Stimulated activated CD4-positive, alpha-beta T cell treated with anti-CD3 and anti-CD28 coated beads, Interleukin-1b, Interleukin-23, amount 100 ng/mL, for 48 hours (primary cell): ENCODE results near the gene NOS1AP.

Source experiments
- DNase-seq: peaks from one replicate; pipeline ENCODE4 v3.0.0-alpha.2; 2020

Gene NOS1AP

GRCh38 chr1:162091681-162092524 is 22.4 kb downstream of the NOS1AP start:
- no peak for DNase-seq

- DNase-seq = no peak
These were observed 23.6 kb downstream of the NOS1AP start for GRCh38 chr1:162093095-162093494.

DNA sequence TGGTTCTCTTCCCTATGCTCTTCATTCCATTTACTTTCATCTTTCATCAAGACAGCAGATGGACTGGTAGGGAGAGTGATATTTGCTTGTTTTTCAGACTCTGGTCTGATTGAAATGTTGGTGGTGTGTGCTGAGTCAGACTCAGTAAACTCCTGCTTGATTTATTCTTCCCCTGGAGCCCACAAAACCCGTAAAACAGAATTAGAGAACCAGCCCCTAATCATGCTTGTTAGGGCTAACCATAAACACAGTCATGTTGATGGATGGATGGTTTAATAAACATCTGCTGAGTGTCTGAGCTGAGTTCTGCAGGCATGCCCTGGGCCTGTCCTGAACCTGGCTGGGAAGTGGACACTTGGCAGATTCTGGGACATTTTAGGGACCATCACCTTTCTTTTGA is 24.8 kb downstream of the NOS1AP start:
- no peak for DNase-seq

- DNase-seq = no peak
These were observed 25.2 kb downstream of the NOS1AP start for GRCh38 chr1:162094723-162095122.

- DNase-seq = no peak
These were observed 38.4 kb downstream of the NOS1AP start for GRCh38 chr1:162107911-162108310.

DNA sequence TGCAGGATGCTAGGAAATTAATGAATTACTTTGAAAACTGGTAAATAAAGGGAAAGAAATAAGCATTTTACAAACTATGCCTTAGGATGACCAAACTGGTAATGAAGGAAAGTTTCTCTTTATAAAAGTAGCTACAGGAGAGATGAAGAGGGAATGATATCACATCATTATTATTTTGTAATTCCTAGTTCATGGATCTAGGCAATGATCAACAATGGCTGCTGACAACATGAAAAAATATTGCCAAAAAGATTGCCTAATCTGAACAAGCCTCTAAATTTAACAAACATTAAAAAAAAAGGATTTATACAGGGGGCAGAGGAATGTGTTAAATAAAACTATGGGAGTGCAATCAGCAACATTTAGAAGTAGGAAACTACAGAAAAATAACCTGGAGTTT is 38.9 kb downstream of the NOS1AP start:
- no peak for DNase-seq

GRCh38 chr1:162110910-162111309 is 41.4 kb downstream of the NOS1AP start:
- DNase-seq = no peak

DNA sequence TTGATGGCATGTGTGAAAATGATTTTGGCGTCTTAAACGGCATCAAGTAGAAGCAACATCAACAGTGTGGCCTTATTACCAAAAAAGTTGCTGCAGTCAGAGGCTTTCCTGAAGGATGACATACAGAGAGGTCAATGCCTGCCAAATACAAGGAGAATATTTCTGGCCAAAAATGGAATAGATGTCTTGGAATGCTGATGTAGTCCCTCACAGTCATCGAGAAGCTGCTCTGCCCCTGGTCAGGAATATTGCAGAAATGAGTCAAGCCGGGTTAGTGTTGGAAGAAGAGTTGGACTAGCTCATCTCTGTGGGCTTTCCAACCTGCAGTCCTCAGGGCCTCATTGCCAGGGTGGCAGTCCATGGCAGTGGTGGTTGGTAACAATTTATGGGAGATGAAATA is 42.1 kb downstream of the NOS1AP start:
- no peak for DNase-seq

- DNase-seq = no peak
These were observed 43.9 kb downstream of the NOS1AP start for GRCh38 chr1:162113419-162113818.

GRCh38 chr1:162117039-162117774 is 47.7 kb downstream of the NOS1AP start:
- DNase-seq = no peak

- DNase-seq = no peak
These were observed 48.6 kb downstream of the NOS1AP start for GRCh38 chr1:162118063-162118462.

- DNase-seq = no peak
These were observed 59.3 kb downstream of the NOS1AP start for GRCh38 chr1:162128693-162129356.

- DNase-seq = no peak
These were observed 60.8 kb downstream of the NOS1AP start for GRCh38 chr1:162130308-162130707.

GRCh38 chr1:162131400-162132321 is 62.2 kb downstream of the NOS1AP start:
- DNase-seq = no peak

- DNase-seq = no peak
These were observed 64.1 kb downstream of the NOS1AP start for GRCh38 chr1:162133566-162133965.

GRCh38 chr1:162134646-162135045 is 65.2 kb downstream of the NOS1AP start:
- DNase-seq = no peak

- DNase-seq = no peak
These were observed 65.8 kb downstream of the NOS1AP start for GRCh38 chr1:162135271-162135775.

- no peak for DNase-seq
These were observed 67.3 kb downstream of the NOS1AP start for GRCh38 chr1:162136760-162137159.

DNA sequence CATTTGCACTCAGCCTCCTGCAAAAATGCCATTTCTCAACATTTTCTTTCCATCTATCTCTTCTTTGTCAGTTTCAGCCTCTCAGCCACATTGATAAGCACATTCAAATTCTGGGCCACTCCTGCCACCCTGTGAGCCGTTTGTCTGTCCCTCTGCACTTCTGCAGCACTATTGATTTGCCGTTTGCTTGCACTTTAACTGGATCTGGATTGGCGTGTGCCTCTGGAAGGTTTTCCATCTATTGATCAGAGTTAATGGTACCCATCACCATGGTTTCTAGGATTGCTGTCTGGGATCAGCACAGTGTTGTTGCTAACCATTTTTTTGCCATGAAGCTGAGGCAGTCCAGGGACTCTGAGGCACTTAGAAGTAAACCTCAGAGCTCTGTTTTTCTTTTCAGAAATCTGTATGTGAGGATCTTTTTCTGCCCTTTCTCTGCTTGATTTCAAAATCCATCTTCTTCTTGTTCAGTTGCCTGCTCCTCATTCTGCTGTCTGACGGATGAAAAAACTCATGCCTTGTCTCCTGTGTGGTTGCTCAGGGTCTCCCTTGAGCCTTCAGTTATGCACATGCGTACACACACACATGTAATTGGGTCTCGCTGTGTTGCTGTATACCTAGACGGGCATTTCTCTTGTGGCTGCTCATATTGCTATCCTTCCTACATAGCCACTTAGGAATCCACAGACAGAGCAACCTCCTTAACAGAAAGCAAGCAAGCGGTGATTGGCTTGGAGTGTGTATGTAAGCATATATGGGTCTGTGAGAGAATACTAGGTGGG is 67.9 kb downstream of the NOS1AP start:
- DNase-seq = no peak

GRCh38 chr1:162138112-162138511 is 68.6 kb downstream of the NOS1AP start:
- no peak for DNase-seq

DNA sequence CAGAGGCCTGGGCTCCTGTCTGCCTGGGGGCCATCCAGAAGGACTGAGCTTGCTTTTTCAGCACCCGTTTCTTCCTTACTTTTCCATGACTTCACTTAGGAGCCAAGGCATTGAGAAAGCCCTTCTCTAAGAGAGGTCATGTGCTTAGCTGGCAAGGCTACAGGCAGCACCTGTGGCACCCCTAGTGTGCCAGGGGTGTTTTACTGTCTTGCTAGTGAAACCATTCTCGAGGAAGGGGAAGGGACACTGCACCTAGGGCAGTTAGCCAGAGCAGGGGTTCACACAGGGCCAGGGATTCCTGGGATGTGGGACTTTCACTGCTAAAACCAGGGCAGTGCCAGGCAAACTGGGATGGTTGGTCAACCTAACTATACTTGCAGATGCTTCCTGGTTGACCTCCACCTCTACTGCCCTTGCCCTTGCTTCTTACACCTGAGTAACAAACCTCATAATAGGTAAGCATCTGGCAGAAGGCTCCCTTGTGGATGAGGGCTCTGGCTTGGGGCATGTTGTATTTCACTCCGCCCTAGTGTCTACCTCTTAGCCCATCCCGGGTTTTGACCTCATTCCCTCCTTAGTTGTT is 69.2 kb downstream of the NOS1AP start:
- DNase-seq = no peak
